CD14-positive monocyte (primary cell): Measurements from ENCODE around the gene NID1. TPM values are rescaled to one million over a fixed set of nuclear protein-coding genes. Genes with fewer than 3 reads are reported as not detected.

Experiments
- DNase-seq, 3 donors: peaks; one replicate each; pipeline ENCODE4 v3.0.0-alpha.2; 2011 to 2022
- H2AFZ ChIP-seq: 2 replicates; pipeline ENCODE4 v1.6.0; 2012; ENCODE audit warnings: mild to moderate bottlenecking, low read depth, low read length, inconsistent platforms; ENCODE audit not compliant: insufficient read depth, poor library complexity, severe bottlenecking
- H3K27ac ChIP-seq, 2 donors: 1 replicate in 1 of 2; 2 replicates in 1 of 2; pipeline ENCODE4 v1.5.1; 2012 to 2013; ENCODE audit warnings: low read length in 2 of 2, control low read depth in 1 of 2, inconsistent platforms in 1 of 2, low read depth in 1 of 2, mild to moderate bottlenecking in 1 of 2
- H3K27me3 ChIP-seq, 2 donors: one replicate each; pipeline versions ENCODE4 v1.6.0 to v1.6.1; 2011 to 2013; ENCODE audit warnings: low read length in 2 of 2; ENCODE audit not compliant: control insufficient read depth in 2 of 2, insufficient read depth in 2 of 2
- H3K36me3 ChIP-seq, 2 donors: replicated peaks in 1 of 2; 1 replicate in 1 of 2; 2 replicates in 1 of 2; pipeline versions ENCODE4 v1.5.1 to v1.6.1; 2012 to 2013; ENCODE audit warnings: low read length in 2 of 2, control low read depth in 1 of 2, inconsistent platforms in 1 of 2, mild to moderate bottlenecking in 1 of 2; ENCODE audit not compliant: insufficient read depth in 2 of 2, control insufficient read depth in 1 of 2
- H3K4me1 ChIP-seq, 2 donors: 1 replicate in 1 of 2; 2 replicates in 1 of 2; pipeline versions ENCODE4 v1.5.1 to v1.6.1; 2012 to 2013; ENCODE audit warnings: low read length in 2 of 2, control low read depth in 1 of 2, inconsistent platforms in 1 of 2, mild to moderate bottlenecking in 1 of 2, moderate library complexity in 1 of 2; ENCODE audit not compliant: insufficient read depth in 2 of 2, control insufficient read depth in 1 of 2
- H3K4me2 ChIP-seq: replicated peaks from 2 replicates; pipeline ENCODE3; 2012; ENCODE audit warnings: low read length, moderate library complexity, mild to moderate bottlenecking; ENCODE audit not compliant: poor library complexity, severe bottlenecking; ENCODE audit errors: extremely low read depth
- H3K4me3 ChIP-seq, 3 experiments: fragments of 200-600 bp in 1 of 3; sonication (generic) in 1 of 3; replicated peaks in 1 of 3; 1 replicate in 2 of 3; 2 replicates in 1 of 3; pipeline ENCODE4 v1.5.1; 2011 to 2013; ENCODE audit warnings: low read length in 3 of 3, mild to moderate bottlenecking in 3 of 3, control low read depth in 2 of 3, low read depth in 2 of 3, inconsistent platforms in 1 of 3, moderate library complexity in 1 of 3
- H3K79me2 ChIP-seq: 2 replicates; pipeline ENCODE4 v1.6.0; 2012; ENCODE audit warnings: mild to moderate bottlenecking, control low read depth, inconsistent platforms, low read length, moderate library complexity; ENCODE audit not compliant: insufficient read depth
- H3K9ac ChIP-seq: 2 replicates; pipeline ENCODE4 v1.6.0; 2017; ENCODE audit warnings: low read length, mild to moderate bottlenecking; ENCODE audit not compliant: insufficient read depth, poor library complexity, severe bottlenecking
- H3K9me3 ChIP-seq, 2 donors: replicated peaks in 1 of 2; 1 replicate in 1 of 2; 2 replicates in 1 of 2; pipeline versions ENCODE4 v1.5.1 to v1.6.1; 2012 to 2013; ENCODE audit warnings: low read length in 2 of 2, control low read depth in 1 of 2; ENCODE audit not compliant: control insufficient read depth in 1 of 2, insufficient read depth in 1 of 2
- H4K20me1 ChIP-seq: 2 replicates; pipeline ENCODE4 v1.6.0; 2012; ENCODE audit warnings: mild to moderate bottlenecking, low read length, control low read depth, moderate library complexity; ENCODE audit not compliant: insufficient read depth
- H3K27ac Mint-ChIP-seq, 7 donors: one replicate each; pipeline ENCODE4 v1.8.0; 2020; ENCODE audit warnings: mild to moderate bottlenecking in 7 of 7, mixed read lengths in 7 of 7, moderate library complexity in 6 of 7, inconsistent platforms in 2 of 7
- H3K27me3 Mint-ChIP-seq, 3 donors: one replicate each; pipeline ENCODE4 v1.8.0; 2021 to 2022; ENCODE audit warnings: low read depth in 3 of 3, mild to moderate bottlenecking in 3 of 3, mixed read lengths in 3 of 3, moderate library complexity in 3 of 3, inconsistent platforms in 1 of 3
- H3K36me3 Mint-ChIP-seq, 2 donors: one replicate each; pipeline ENCODE4 v1.8.0; 2020; ENCODE audit warnings: mixed read lengths in 2 of 2, inconsistent platforms in 1 of 2, mild to moderate bottlenecking in 1 of 2
- H3K4me1 Mint-ChIP-seq: one replicate; pipeline ENCODE4 v1.8.0; 2020; ENCODE audit warnings: mild to moderate bottlenecking, mixed read lengths
- H3K4me3 Mint-ChIP-seq, 2 donors: one replicate each; pipeline ENCODE4 v1.8.0; 2020; ENCODE audit warnings: mild to moderate bottlenecking in 2 of 2, mixed read lengths in 2 of 2, moderate library complexity in 1 of 2
- H3K9me3 Mint-ChIP-seq, 7 donors: one replicate each; pipeline ENCODE4 v1.8.0; 2020 to 2022; ENCODE audit warnings: mixed read lengths in 7 of 7, mild to moderate bottlenecking in 6 of 7, moderate library complexity in 6 of 7, inconsistent platforms in 2 of 7
- WGBS: methylation state at CpG from one replicate; pipeline ENCODE4 v1.1.5; 2013; ENCODE audit warnings: missing lambda C conversion rate; ENCODE audit not compliant: insufficient coverage; 5-methylcytosine and 5-hydroxymethylcytosine counted together
- intact Hi-C, 2 donors: fragments of 100-400 bp; cut with micrococcal nuclease; formaldehyde crosslinking; loops; one replicate each; pipeline versions ENCODE4 v1.15.0 to v1.15.1; 2023
- polyA plus RNA-seq, 3 donors: library from polyadenylated mRNA; depleted of rRNA in 1 of 3; unstranded in 2 of 3; stranded (reverse) in 1 of 3; fragments of 300-500 nt in 2 of 3; fragments of >200 nt in 1 of 3; fragmentation: Illumina TruSeq in 2 of 3; gene quantifications; 1 replicate in 2 of 3; 2 replicates in 1 of 3; pipeline ENCODE4 v1.2.3, GENCODE V29; 2012 to 2021
- TF ChIP-seq, protein P1 (sequence below): fragments of 200-600 bp; IDR thresholded peaks from one replicate; pipeline ENCODE4 v1.8.0; 2022; ENCODE audit warnings: antibody characterized with exemption, mild to moderate bottlenecking

NID1 gene
- polyA plus RNA-seq, 3 donors: 6.8 to 19.7 (median 14.4) TPM

DNA sequence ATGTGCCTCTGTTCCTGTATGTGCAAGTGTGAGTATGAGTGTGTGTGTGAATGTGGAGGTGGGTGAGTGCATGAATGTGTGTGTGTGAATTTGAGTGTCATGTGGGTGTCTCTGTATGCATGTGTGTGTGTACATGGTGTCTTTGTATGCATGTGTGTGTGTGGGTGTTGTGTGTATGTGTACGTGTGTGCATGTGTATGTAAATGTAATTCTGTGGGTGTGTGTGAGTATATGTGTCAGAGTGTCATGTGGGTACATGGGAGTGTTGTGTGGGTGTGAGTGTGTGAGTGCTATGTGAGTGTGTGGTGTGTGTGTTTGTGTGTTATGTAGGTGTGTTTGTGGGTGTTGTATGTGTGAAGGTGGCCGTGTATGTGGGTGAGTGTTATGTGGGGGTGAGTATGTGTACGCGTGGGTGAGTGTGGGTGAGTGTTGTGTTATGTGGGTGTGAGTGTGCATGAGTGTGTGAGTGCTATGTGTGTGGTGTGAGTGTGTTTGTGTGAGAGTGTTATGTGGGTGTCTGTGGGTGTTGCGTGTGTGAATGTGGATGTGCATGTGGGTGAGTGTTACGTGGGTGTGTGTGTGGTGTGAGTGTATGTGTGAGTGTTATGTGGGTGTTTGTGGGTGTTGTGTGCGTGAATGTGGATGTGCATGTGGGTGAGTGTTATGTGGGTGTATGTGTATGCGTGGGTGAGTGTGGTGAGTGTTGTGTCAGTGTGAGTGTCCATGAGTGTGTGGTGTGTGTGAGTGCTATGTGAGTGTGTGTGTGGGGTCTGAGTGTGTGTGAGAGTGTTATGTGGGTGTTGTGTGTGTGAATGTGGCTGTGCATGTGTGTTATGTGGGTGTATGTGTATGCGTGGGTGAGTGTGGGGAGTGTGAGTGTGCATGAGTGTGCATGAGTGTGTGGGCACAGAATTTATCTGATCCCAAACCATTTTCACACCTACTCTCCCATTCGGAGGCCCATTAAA, 36.6 kb upstream of the NID1 start:
- no peaks in the 10 kb centered on the region for H3K79me2 ChIP-seq
- WGBS: 88% methylated on average over 8 of the region's 10 CpGs
- H3K27me3 Mint-ChIP-seq: peaks cover 0 to 5% (median 3%) of the 10 kb centered on the region in 3 donors

DNA sequence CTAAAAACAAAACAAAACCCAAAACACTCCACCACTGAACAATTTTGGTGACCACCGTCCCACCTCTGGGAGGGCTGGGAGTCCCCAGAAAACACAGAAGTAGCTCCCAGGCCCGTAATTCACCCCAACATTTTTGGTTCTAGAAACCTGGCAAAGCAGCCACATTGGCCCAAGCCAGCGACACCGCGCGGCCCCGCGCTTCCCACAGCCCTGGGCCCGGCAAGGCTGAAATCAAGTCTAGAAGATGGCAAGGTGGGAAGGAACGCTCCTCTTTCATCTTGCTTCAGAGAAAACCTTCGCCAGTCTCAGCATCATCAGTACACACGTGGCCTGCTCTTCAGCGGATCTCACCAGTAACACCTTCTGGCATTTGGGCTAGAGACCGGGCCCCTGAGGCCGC, 35.9 kb upstream of the NID1 start:
- H3K9me3 ChIP-seq: peaks cover 10 to 13% of the 10 kb centered on the region in 2 donors
- no peaks in the 10 kb centered on the region for H3K79me2 ChIP-seq
- Mint-ChIP-seq H3K36me3 (peaks cover 2 to 4% of the 10 kb centered on the region in 2 donors), H3K27ac (no peak overlapping the region), H3K4me3 (no peak overlapping the region), H3K4me1 (peaks cover 11% of the 10 kb centered on the region), H3K27me3 (peaks cover 0 to 5% (median 3%) of the 10 kb centered on the region in 3 donors), H3K9me3 (peaks cover 5 to 20% (median 16%) of the 10 kb centered on the region in 7 donors)
- H2AFZ ChIP-seq: no peak overlapping the region
- intact Hi-C loops: loop anchor here (10.0 kb wide), 4 partner anchors 184 to 1284 kb away; partner anchors contain the start of genes LGALS8 (in 2 of the 2) and ERO1B (in 1 of the 2)
- no peak overlapping the region for H3K4me2 ChIP-seq
- no peak overlapping the region for H3K27ac ChIP-seq
- H3K36me3 ChIP-seq: no peaks in the 10 kb centered on the region
- no peak for DNase-seq
- no peaks in the 10 kb centered on the region for H3K27me3 ChIP-seq
- H3K4me1 ChIP-seq: peaks cover 8% of the 10 kb centered on the region in 2 donors
- no peaks in the 10 kb centered on the region for H4K20me1 ChIP-seq
- WGBS: over 99% methylated on average over 10 of the region's 15 CpGs
- H3K9ac ChIP-seq: no peak overlapping the region
- no peak overlapping the region for H3K4me3 ChIP-seq
- TF ChIP-seq, protein P1, sequence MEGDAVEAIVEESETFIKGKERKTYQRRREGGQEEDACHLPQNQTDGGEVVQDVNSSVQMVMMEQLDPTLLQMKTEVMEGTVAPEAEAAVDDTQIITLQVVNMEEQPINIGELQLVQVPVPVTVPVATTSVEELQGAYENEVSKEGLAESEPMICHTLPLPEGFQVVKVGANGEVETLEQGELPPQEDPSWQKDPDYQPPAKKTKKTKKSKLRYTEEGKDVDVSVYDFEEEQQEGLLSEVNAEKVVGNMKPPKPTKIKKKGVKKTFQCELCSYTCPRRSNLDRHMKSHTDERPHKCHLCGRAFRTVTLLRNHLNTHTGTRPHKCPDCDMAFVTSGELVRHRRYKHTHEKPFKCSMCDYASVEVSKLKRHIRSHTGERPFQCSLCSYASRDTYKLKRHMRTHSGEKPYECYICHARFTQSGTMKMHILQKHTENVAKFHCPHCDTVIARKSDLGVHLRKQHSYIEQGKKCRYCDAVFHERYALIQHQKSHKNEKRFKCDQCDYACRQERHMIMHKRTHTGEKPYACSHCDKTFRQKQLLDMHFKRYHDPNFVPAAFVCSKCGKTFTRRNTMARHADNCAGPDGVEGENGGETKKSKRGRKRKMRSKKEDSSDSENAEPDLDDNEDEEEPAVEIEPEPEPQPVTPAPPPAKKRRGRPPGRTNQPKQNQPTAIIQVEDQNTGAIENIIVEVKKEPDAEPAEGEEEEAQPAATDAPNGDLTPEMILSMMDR: no peak

More for the DNA sequence above, 36.6 kb upstream of the NID1 start:
- TF ChIP-seq, protein P1: no peak
- intact Hi-C loops: loop anchor here (10.0 kb wide), 4 partner anchors 183 to 1283 kb away; partner anchors contain the start of genes LGALS8 (in 2 of the 2) and ERO1B (in 1 of the 2)
- Mint-ChIP-seq H3K36me3 (peaks cover 2 to 4% of the 10 kb centered on the region in 2 donors), H3K9me3 (peaks cover 4 to 16% (median 9%) of the 10 kb centered on the region in 7 donors), H3K27ac (no peak overlapping the region), H3K4me1 (peaks cover 11% of the 10 kb centered on the region), H3K4me3 (no peak overlapping the region)
- Histone ChIP-seq H2AFZ (no peak overlapping the region), H3K4me3 (no peak overlapping the region), H4K20me1 (no peaks in the 10 kb centered on the region), H3K4me1 (peaks cover 8% of the 10 kb centered on the region in 2 donors), H3K9me3 (peaks cover 6 to 9% of the 10 kb centered on the region in 2 donors), H3K27me3 (no peaks in the 10 kb centered on the region), H3K4me2 (no peak overlapping the region), H3K9ac (no peak overlapping the region), H3K27ac (no peak overlapping the region), H3K36me3 (no peaks in the 10 kb centered on the region)
- DNase-seq: no peak
